ENCODE data around the gene CCDC148. TPM values are rescaled to one million over a fixed set of nuclear protein-coding genes. Genes with fewer than 3 reads are reported as not detected.

The CCDC148 gene
- total RNA-seq, 2 experiments from 2014 or later, result not detected

DNA sequence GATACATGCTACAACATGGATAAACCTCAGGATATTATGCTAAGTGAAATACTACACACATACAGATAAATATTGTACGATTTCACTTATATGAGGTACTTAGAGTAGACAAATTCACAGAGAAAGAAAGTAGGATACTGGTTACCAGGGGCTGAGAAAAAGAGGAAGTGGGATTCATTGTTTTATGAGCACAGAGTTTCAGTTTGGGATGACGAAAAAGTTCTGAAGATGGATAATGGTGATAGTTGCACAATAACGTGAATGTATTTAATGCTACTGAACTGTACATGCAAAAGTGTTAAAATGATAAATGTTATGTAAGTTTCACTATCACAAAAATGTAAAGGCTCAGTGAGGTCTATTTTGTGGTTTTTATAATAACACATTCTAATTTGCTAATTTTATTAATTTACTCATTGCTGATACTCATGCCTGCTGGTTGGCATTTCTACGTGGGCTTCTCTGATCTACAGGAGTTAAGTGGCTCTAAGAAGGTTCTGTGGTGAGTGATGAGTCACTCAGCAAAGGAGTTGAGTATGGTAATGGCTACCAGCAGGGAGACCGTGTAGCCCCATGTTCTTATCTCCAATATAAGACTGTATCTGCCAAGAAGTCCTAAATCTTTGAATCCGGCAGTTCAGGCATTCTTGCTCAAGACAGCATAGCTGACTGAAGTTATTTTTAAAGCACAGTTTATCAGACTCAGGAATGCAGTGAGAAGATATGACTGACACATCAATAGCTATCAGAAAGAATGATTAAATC lies 313.8 kb downstream of the CCDC148 start:
- TF ChIP-seq, protein P1, sequence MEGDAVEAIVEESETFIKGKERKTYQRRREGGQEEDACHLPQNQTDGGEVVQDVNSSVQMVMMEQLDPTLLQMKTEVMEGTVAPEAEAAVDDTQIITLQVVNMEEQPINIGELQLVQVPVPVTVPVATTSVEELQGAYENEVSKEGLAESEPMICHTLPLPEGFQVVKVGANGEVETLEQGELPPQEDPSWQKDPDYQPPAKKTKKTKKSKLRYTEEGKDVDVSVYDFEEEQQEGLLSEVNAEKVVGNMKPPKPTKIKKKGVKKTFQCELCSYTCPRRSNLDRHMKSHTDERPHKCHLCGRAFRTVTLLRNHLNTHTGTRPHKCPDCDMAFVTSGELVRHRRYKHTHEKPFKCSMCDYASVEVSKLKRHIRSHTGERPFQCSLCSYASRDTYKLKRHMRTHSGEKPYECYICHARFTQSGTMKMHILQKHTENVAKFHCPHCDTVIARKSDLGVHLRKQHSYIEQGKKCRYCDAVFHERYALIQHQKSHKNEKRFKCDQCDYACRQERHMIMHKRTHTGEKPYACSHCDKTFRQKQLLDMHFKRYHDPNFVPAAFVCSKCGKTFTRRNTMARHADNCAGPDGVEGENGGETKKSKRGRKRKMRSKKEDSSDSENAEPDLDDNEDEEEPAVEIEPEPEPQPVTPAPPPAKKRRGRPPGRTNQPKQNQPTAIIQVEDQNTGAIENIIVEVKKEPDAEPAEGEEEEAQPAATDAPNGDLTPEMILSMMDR (IDR thresholded peaks at IDR 0.05), result no peak
- Mint-ChIP-seq H3K36me3 (ENCODE audit: low read depth) (no peaks in the 10 kb centered on the region), H3K27me3 (peaks cover 13% of the 10 kb centered on the region), H3K4me1 (ENCODE audit: low read depth) (no peaks in the 10 kb centered on the region), H3K27ac (no peak overlapping the region), H3K4me3 (no peak overlapping the region), H3K9me3 (no peaks in the 10 kb centered on the region)
- intact Hi-C loops (cut with micrococcal nuclease), result no loop called here
- POLR2A ChIA-PET, result no interaction called here
- CTCF ChIA-PET, result interaction anchor here (1.2 kb wide), 1 partner anchor 17 kb away, joined by 3 read pairs; no protein-coding TSS in a partner anchor
- ATAC-seq (no peak), DNase-seq (no peak)

DNA sequence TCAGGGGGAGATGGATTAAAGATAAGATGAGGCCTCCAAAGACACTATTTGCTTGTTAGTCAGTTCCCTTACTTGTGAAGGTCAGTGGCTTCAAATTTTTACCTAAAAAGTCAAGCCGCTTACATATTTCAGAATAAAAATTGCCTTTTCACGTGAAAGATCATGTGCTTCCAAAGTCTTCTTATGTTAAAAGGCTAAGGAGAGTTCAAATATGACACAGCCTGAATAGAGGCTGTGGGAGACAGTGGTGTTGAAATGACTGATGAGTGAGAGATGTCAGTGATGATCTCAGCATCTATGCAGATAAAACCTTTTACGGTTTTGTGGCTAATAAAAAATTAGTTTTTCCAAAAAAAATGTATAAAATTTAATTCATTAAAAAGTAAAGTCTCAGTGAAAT lies 314.4 kb downstream of the CCDC148 start:
- intact Hi-C loops (cut with micrococcal nuclease), result no loop called here
- DNase-seq (no peak), ATAC-seq (no peak)
- Mint-ChIP-seq H3K9me3 (no peaks in the 10 kb centered on the region), H3K36me3 (ENCODE audit: low read depth) (no peaks in the 10 kb centered on the region), H3K27me3 (peaks cover 13% of the 10 kb centered on the region), H3K4me3 (no peak overlapping the region), H3K27ac (no peak overlapping the region), H3K4me1 (ENCODE audit: low read depth) (no peaks in the 10 kb centered on the region)
- ChIA-PET POLR2A (no interaction called here), CTCF (no interaction called here)
- TF ChIP-seq, protein P1 (IDR thresholded peaks at IDR 0.05), result no peak

DNA sequence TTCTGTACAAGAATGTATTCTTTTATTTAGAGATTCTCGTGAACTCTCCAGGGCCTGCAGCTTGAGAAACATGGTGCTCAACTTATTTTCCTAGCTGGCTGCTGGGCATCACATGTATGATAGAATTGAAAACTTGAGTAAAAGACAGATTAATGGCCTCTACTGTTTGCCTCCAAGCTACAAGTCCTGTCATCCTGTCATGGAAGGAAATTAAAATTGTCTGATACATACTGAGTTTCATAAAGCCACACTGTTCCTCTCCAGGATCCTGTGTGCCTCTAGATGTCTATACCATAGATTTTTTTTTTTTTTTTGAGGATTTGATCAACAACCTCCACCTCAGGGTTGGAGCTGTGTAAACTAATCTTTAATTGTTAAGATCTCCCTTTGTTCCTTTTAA lies 316.4 kb downstream of the CCDC148 start:
- TF ChIP-seq, protein P1 (IDR thresholded peaks at IDR 0.05), result no peak
- no peak overlapping the region for H3K27ac Mint-ChIP-seq
- DNase-seq, result no peak
- H3K27me3 Mint-ChIP-seq, result peaks cover 9% of the 10 kb centered on the region
- H3K9me3 Mint-ChIP-seq, result no peaks in the 10 kb centered on the region
- H3K4me1 Mint-ChIP-seq (ENCODE audit: low read depth), result no peaks in the 10 kb centered on the region
- ATAC-seq, result no peak
- H3K36me3 Mint-ChIP-seq (ENCODE audit: low read depth), result no peaks in the 10 kb centered on the region
- intact Hi-C loops (cut with micrococcal nuclease), result no loop called here
- CTCF ChIA-PET, result interaction anchor here (1.6 kb wide), 1 partner anchor 10 kb away, joined by 3 read pairs; no protein-coding TSS in a partner anchor
- H3K4me3 Mint-ChIP-seq, result no peak overlapping the region
- POLR2A ChIA-PET, result interaction anchor here (0.6 kb wide), 2 partner anchors 118 to 641 kb away, joined by 3 to 4 read pairs; no protein-coding TSS in a partner anchor

DNA sequence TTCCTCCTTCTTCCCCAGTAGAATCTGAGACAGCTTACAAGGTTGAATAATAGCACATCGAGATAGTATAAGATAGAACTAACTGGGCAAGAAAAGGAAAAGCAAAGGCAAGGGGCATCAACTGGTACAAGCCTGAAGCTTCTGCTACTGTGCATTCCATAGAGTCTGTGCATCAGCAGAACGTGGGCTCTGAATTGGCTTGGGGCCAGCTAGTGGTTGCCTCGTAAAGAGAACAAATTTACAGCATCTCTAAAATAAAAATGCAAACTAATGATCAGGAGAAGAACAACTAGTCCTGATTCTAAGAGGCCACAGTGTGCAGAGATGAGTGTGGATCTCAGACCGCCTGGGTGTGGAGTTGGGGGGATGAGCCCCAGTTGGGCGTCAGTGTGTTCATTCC lies 318.3 kb downstream of the CCDC148 start:
- Mint-ChIP-seq H3K4me1 (ENCODE audit: low read depth) (no peaks in the 10 kb centered on the region), H3K27ac (no peak overlapping the region), H3K36me3 (ENCODE audit: low read depth) (no peaks in the 10 kb centered on the region), H3K4me3 (no peak overlapping the region), H3K9me3 (no peaks in the 10 kb centered on the region), H3K27me3 (peaks cover 13% of the 10 kb centered on the region)
- DNase-seq, result no peak
- ATAC-seq, result no peak
- ChIA-PET CTCF (no interaction called here), POLR2A (no interaction called here)
- TF ChIP-seq, protein P1 (IDR thresholded peaks at IDR 0.05), result no peak
- intact Hi-C loops (cut with micrococcal nuclease), result no loop called here

DNA sequence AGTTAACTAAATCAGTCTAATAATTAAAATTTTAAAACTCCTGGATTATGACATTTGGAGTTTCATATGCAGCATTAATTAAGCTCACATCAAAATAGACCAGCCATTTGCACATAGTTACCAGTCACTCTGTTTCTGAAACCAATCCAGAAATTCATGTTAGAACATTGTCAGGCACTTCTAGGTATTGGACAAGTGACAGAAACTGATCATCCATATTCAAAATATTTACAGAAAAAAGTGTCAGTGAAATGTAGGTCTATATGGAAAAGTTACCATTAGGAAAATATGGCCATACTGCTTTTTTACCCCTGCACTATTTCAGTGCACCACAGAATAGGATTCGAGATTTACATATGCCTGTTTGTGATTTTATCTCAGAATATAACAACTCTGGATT lies 321.5 kb downstream of the CCDC148 start:
- intact Hi-C loops (cut with micrococcal nuclease), result no loop called here
- DNase-seq, result no peak
- Mint-ChIP-seq H3K27me3 (peaks cover 8% of the 10 kb centered on the region), H3K4me1 (ENCODE audit: low read depth) (no peaks in the 10 kb centered on the region), H3K9me3 (no peaks in the 10 kb centered on the region), H3K36me3 (ENCODE audit: low read depth) (no peaks in the 10 kb centered on the region), H3K4me3 (no peak overlapping the region), H3K27ac (no peak overlapping the region)
- CTCF ChIA-PET, result no interaction called here
- POLR2A ChIA-PET, result no interaction called here
- TF ChIP-seq, protein P1 (IDR thresholded peaks at IDR 0.05), result no peak
- no peak for ATAC-seq

All from activated CD8-positive, alpha-beta T cell treated with anti-CD3 and anti-CD28 coated beads for 36 hours (primary cell).